HG03442 (cell line): ENCODE results near the gene ENO4.

ENCODE experiments used
- ATAC-seq: cut with Tn5 transposase; IDR thresholded peaks from one replicate; pipeline ENCODE4 v1.9.1; 2021; ENCODE audit warnings: mild to moderate bottlenecking, moderate library complexity; ENCODE audit not compliant: unreplicated experiment

ENO4 gene

GRCh38 chr10:116910910-116911309 lies 61.6 kb downstream of the ENO4 start:
- no peak for ATAC-seq

GRCh38 chr10:116912162-116912561 lies 62.9 kb downstream of the ENO4 start:
- no peak for ATAC-seq

DNA sequence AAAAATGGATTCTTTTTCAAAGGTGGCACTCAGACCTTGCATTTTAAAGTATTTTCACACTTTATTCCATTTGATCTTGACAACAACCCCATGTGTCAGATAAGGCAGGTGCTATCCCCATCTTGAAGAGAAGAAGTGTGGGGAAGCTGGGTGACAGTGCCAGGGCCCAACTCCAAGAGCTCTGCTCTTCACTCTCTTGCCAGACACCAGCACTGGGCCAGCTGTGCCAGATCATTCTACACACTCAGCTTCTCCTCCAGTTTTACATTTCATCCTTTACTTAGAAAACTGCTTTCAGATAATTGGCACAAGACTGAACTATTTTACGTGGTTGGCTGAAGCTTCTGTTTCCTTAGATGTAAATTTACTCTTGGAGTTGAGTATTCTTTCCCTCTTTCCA lies 64.4 kb downstream of the ENO4 start:
- no peak for ATAC-seq

DNA sequence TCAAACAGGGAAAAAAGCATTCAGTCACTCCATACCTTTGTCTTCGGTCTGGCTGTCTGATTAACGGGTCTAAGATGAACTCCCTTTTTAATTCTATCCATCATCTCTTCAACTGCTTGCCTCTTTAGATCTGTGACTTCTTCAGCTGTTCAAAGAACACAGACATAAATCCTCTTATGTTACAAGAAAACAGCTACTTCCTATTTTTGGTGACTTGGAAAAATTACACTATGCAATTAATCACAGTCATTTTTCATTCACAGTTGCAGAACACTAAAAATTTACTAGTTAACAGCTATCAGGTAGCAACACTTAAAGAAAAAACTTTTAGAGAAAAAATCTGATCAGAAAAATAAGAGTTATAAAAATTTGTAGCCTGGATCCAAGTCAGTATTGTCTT lies 66.0 kb downstream of the ENO4 start:
- no peak for ATAC-seq

DNA sequence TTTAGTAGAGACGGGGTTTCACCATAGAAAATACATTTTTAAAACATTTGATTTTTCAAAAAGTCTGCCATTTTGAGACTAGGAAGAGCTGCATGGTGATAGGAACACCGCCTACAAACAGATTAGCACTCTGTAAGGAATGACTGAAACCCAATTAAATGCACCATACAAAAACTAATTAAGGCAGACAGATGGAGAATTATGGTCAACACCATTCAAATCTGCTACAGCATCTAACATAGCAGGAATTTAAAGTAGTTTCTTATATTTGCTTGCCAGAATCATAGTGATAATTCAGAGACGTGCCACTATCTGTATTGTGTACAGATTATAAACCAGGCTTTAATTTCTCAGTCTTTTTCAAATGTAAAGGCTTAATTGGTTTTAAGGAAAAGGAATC lies 68.2 kb downstream of the ENO4 start:
- ATAC-seq, result no peak

DNA sequence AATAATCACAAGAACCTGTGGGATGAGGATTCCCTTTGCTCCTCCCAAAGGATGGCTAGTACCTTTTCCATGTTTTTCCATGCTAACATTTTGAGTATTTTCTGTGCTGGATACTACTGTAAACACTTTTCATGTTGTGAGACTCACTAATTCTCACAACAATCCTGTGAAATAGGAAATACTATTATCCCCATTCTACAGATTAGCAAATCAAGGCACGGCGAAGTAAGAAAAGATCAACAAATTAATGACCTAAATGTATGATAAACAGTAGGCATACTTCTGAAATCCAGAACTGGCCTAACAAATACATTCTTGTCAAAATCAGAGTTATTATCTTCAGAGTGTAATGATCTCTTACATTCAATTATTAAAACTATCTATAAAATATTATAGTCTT lies 69.3 kb downstream of the ENO4 start:
- no peak for ATAC-seq

DNA sequence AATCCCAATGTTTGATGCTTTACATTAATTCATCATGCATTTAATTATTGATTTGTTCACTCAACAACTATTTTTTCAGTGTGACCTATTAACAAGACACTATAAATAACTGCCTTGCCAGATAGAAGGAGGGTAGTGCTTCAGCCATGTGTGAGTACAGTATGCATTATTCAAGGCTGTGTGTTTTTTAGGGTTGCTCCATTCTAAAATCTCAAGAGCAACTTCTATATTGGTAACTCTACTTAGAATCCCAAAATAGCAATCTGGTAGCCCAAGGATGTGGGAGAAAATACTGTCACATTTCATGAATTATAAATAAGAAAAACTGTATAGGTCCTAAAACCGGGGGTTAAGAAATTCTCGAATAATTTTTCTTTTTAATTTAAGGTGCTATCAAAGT lies 69.9 kb downstream of the ENO4 start:
- no peak for ATAC-seq

GRCh38 chr10:116919706-116920105 lies 70.4 kb downstream of the ENO4 start:
- ATAC-seq, result no peak

DNA sequence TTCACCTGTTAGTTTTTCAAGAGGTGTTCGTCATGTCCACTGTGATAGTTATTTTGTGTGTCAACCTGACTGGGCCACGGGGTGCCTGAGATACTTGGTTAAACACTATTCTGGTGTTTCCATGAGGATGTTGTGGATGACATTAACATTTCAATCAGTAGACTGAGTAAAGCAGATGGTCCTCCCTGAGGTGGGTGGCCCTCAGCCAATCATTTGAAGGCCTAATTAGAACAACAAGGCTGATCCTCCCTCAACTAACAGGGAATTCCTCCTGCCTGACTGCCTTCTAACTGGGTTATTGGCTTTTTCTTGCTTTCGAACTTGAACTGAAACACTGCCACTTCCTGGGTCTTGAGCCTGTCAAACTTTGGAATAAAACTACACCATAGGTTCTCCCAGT lies 75.8 kb downstream of the ENO4 start:
- ATAC-seq, result no peak

GRCh38 chr10:116926426-116926825 lies 77.1 kb downstream of the ENO4 start:
- no peak for ATAC-seq

GRCh38 chr10:116931806-116932205 lies 82.5 kb downstream of the ENO4 start:
- no peak for ATAC-seq
